ENCODE data around the gene RHBDL2.

- TF ChIP-seq, protein P1, sequence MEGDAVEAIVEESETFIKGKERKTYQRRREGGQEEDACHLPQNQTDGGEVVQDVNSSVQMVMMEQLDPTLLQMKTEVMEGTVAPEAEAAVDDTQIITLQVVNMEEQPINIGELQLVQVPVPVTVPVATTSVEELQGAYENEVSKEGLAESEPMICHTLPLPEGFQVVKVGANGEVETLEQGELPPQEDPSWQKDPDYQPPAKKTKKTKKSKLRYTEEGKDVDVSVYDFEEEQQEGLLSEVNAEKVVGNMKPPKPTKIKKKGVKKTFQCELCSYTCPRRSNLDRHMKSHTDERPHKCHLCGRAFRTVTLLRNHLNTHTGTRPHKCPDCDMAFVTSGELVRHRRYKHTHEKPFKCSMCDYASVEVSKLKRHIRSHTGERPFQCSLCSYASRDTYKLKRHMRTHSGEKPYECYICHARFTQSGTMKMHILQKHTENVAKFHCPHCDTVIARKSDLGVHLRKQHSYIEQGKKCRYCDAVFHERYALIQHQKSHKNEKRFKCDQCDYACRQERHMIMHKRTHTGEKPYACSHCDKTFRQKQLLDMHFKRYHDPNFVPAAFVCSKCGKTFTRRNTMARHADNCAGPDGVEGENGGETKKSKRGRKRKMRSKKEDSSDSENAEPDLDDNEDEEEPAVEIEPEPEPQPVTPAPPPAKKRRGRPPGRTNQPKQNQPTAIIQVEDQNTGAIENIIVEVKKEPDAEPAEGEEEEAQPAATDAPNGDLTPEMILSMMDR (IDR thresholded peaks at IDR 0.05; ENCODE audit: low read depth, low read length, missing input control), result no peak
- no peak for TF ChIP-seq JUND (IDR thresholded peaks at IDR 0.05)
- TF ChIP-seq RAD21 (IDR thresholded peaks at IDR 0.05), result no peak
- no peak for TF ChIP-seq REST (IDR thresholded peaks at IDR 0.05)
- TF ChIP-seq, protein P2, sequence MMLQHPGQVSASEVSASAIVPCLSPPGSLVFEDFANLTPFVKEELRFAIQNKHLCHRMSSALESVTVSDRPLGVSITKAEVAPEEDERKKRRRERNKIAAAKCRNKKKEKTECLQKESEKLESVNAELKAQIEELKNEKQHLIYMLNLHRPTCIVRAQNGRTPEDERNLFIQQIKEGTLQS (IDR thresholded peaks at IDR 0.05), result no peak
- no peak for TF ChIP-seq YY1 (IDR thresholded peaks at IDR 0.05)
- no peak for TF ChIP-seq RXRA (IDR thresholded peaks at IDR 0.05)
- TF ChIP-seq TAF1 (conservative IDR thresholded peaks at IDR 0.05), result no peak
These were observed 53.0 kb downstream of the RHBDL2 start for GRCh38 chr1:38888423-38889333.
